T-helper 17 cell (primary cell): ENCODE measurements around the gene TENM4. TPM values are rescaled to one million over a fixed set of nuclear protein-coding genes. Genes with fewer than 3 reads are reported as not detected.
"Not testable (repeated sequence)": the region's sequence is repeated elsewhere in the genome, so short reads cannot be mapped to it uniquely, and the experiment has no call there.

Experiments
- ATAC-seq: fragments of 150-1000 bp; cut with Tn5 transposase; 2 replicates; pipeline ENCODE4 v1.10.0; 2021; ENCODE audit warnings: mild to moderate bottlenecking, moderate library complexity
- DNase-seq, 3 donors: peaks; one replicate each; pipeline versions ENCODE4 v3.0.0 to v3.0.0-alpha.2; 2020 to 2021
- H3K9me3 ChIP-seq: one replicate; pipeline ENCODE4 v1.7.0; 2013; ENCODE audit warnings: low read length, mild to moderate bottlenecking; ENCODE audit not compliant: control insufficient read depth, poor library complexity, severe bottlenecking
- H3K27ac Mint-ChIP-seq: one replicate; pipeline ENCODE4 v1.8.0; 2022; ENCODE audit warnings: mild to moderate bottlenecking, moderate library complexity, mixed read lengths
- H3K27me3 Mint-ChIP-seq: one replicate; pipeline ENCODE4 v1.8.0; 2022; ENCODE audit warnings: mixed read lengths
- H3K36me3 Mint-ChIP-seq: one replicate; pipeline ENCODE4 v1.8.0; 2022; ENCODE audit warnings: low read depth, mixed read lengths
- H3K4me1 Mint-ChIP-seq: one replicate; pipeline ENCODE4 v1.8.0; 2022; ENCODE audit warnings: mild to moderate bottlenecking, mixed read lengths
- H3K4me3 Mint-ChIP-seq: one replicate; pipeline ENCODE4 v1.8.0; 2022; ENCODE audit warnings: mild to moderate bottlenecking, moderate library complexity, mixed read lengths
- total RNA-seq, 4 donors: library from RNA in 2 of 4; stranded (reverse) in 2 of 4; gene quantifications; one replicate each; pipeline ENCODE4 v1.2.3 and lab custom pipeline; 2022 to 2026

TENM4 gene
- total RNA-seq, 2 donors from 2014 or later: 0.31 to 0.97 TPM

- H3K27me3 Mint-ChIP-seq: peaks cover 27% of the 10 kb centered on the region
- H3K9me3 ChIP-seq, H3K36me3 Mint-ChIP-seq, DNase-seq, H3K4me1 Mint-ChIP-seq, ATAC-seq, H3K27ac Mint-ChIP-seq, H3K4me3 Mint-ChIP-seq: not testable (repeated sequence)
Observed at GRCh38 chr11:78827291-78827690, 613.5 kb downstream of the TENM4 start.

GRCh38 chr11:78825591-78826020 is 615.2 kb downstream of the TENM4 start:
- no peaks in the 10 kb centered on the region for H3K9me3 ChIP-seq
- ATAC-seq: no peak
- peaks cover 20% of the 10 kb centered on the region for H3K27me3 Mint-ChIP-seq
- no peaks in the 10 kb centered on the region for H3K4me1 Mint-ChIP-seq
- H3K36me3 Mint-ChIP-seq: no peaks in the 10 kb centered on the region
- no peak for DNase-seq
- H3K4me3 Mint-ChIP-seq: no peak overlapping the region
- no peak overlapping the region for H3K27ac Mint-ChIP-seq

- no peaks in the 10 kb centered on the region for H3K36me3 Mint-ChIP-seq
- no peaks in the 10 kb centered on the region for H3K9me3 ChIP-seq
- no peak for ATAC-seq
- H3K27me3 Mint-ChIP-seq: peaks cover 16% of the 10 kb centered on the region
- no peaks in the 10 kb centered on the region for H3K4me1 Mint-ChIP-seq
- no peak overlapping the region for H3K4me3 Mint-ChIP-seq
- DNase-seq: no peak
- H3K27ac Mint-ChIP-seq: no peak overlapping the region
Observed at GRCh38 chr11:78823588-78823987, 617.2 kb downstream of the TENM4 start.

GRCh38 chr11:78822931-78823423 is 617.9 kb downstream of the TENM4 start:
- Mint-ChIP-seq H3K27me3 (peaks cover 13% of the 10 kb centered on the region), H3K36me3 (no peaks in the 10 kb centered on the region), H3K4me1 (no peaks in the 10 kb centered on the region), H3K27ac (no peak overlapping the region), H3K4me3 (no peak overlapping the region)
- DNase-seq (no peak), ATAC-seq (no peak)
- H3K9me3 ChIP-seq: no peaks in the 10 kb centered on the region

- no peak for DNase-seq
- no peak for ATAC-seq
- H3K36me3 Mint-ChIP-seq: no peaks in the 10 kb centered on the region
- no peaks in the 10 kb centered on the region for H3K4me1 Mint-ChIP-seq
- no peak overlapping the region for H3K4me3 Mint-ChIP-seq
- no peaks in the 10 kb centered on the region for H3K9me3 ChIP-seq
- H3K27ac Mint-ChIP-seq: no peak overlapping the region
- peaks cover 11% of the 10 kb centered on the region for H3K27me3 Mint-ChIP-seq
Observed at GRCh38 chr11:78821371-78822306, 619.2 kb downstream of the TENM4 start.

- no peaks in the 10 kb centered on the region for H3K4me1 Mint-ChIP-seq
- no peaks in the 10 kb centered on the region for H3K36me3 Mint-ChIP-seq
- H3K27me3 Mint-ChIP-seq: peaks cover 11% of the 10 kb centered on the region
- H3K27ac Mint-ChIP-seq: no peak overlapping the region
- ATAC-seq (no peak), DNase-seq (no peak)
- no peak overlapping the region for H3K4me3 Mint-ChIP-seq
- H3K9me3 ChIP-seq: no peaks in the 10 kb centered on the region
Observed at GRCh38 chr11:78820741-78821140, 620.1 kb downstream of the TENM4 start.

- H3K4me1 Mint-ChIP-seq: no peaks in the 10 kb centered on the region
- no peaks in the 10 kb centered on the region for H3K9me3 ChIP-seq
- H3K27ac Mint-ChIP-seq: no peak overlapping the region
- H3K4me3 Mint-ChIP-seq: no peak overlapping the region
- DNase-seq (no peak), ATAC-seq (no peak)
- H3K36me3 Mint-ChIP-seq: no peaks in the 10 kb centered on the region
- H3K27me3 Mint-ChIP-seq: peaks cover 21% of the 10 kb centered on the region
Observed at GRCh38 chr11:78818201-78818600, 622.6 kb downstream of the TENM4 start.

- DNase-seq (no peak), ATAC-seq (no peak)
- no peak overlapping the region for H3K4me3 Mint-ChIP-seq
- peaks cover 22% of the 10 kb centered on the region for H3K27me3 Mint-ChIP-seq
- peaks cover 2% of the 10 kb centered on the region for H3K4me1 Mint-ChIP-seq
- no peaks in the 10 kb centered on the region for H3K9me3 ChIP-seq
- H3K36me3 Mint-ChIP-seq: no peaks in the 10 kb centered on the region
- no peak overlapping the region for H3K27ac Mint-ChIP-seq
Observed at GRCh38 chr11:78815831-78816230, 625.0 kb downstream of the TENM4 start.

- no peak overlapping the region for H3K4me3 Mint-ChIP-seq
- ATAC-seq (no peak), DNase-seq (no peak)
- H3K27me3 Mint-ChIP-seq: peaks cover 20% of the 10 kb centered on the region
- peaks cover 2% of the 10 kb centered on the region for H3K4me1 Mint-ChIP-seq
- no peaks in the 10 kb centered on the region for H3K36me3 Mint-ChIP-seq
- no peak overlapping the region for H3K27ac Mint-ChIP-seq
- no peaks in the 10 kb centered on the region for H3K9me3 ChIP-seq
Observed at GRCh38 chr11:78812513-78813293, 628.1 kb downstream of the TENM4 start.

- no peaks in the 10 kb centered on the region for H3K9me3 ChIP-seq
- Mint-ChIP-seq H3K4me3 (no peak overlapping the region), H3K27ac (no peak overlapping the region), H3K4me1 (peaks cover 2% of the 10 kb centered on the region), H3K27me3 (peaks cover 35% of the 10 kb centered on the region), H3K36me3 (no peaks in the 10 kb centered on the region)
- ATAC-seq: no peak
- no peak for DNase-seq
Observed at GRCh38 chr11:78810559-78811009, 630.2 kb downstream of the TENM4 start.

GRCh38 chr11:78809931-78810541 is 630.8 kb downstream of the TENM4 start:
- H3K27ac Mint-ChIP-seq: no peak overlapping the region
- H3K4me3 Mint-ChIP-seq: no peak overlapping the region
- DNase-seq (no peak), ATAC-seq (no peak)
- no peaks in the 10 kb centered on the region for H3K9me3 ChIP-seq
- H3K36me3 Mint-ChIP-seq: no peaks in the 10 kb centered on the region
- H3K27me3 Mint-ChIP-seq: peaks cover 35% of the 10 kb centered on the region
- H3K4me1 Mint-ChIP-seq: peaks cover 2% of the 10 kb centered on the region

GRCh38 chr11:78808923-78809322 is 631.9 kb downstream of the TENM4 start:
- no peak for DNase-seq
- no peak overlapping the region for H3K27ac Mint-ChIP-seq
- ATAC-seq: no peak

GRCh38 chr11:78807351-78807750 is 633.5 kb downstream of the TENM4 start:
- no peak overlapping the region for H3K27ac Mint-ChIP-seq

More at GRCh38 chr11:78808923-78809322, 631.9 kb downstream of the TENM4 start:
- H3K4me3 Mint-ChIP-seq: no peak overlapping the region
- H3K36me3 Mint-ChIP-seq: no peaks in the 10 kb centered on the region
- no peaks in the 10 kb centered on the region for H3K9me3 ChIP-seq
- peaks cover 2% of the 10 kb centered on the region for H3K4me1 Mint-ChIP-seq
- H3K27me3 Mint-ChIP-seq: peaks cover 37% of the 10 kb centered on the region

More at GRCh38 chr11:78807351-78807750, 633.5 kb downstream of the TENM4 start:
- no peaks in the 10 kb centered on the region for H3K9me3 ChIP-seq
- no peak overlapping the region for H3K4me3 Mint-ChIP-seq
- peaks cover 29% of the 10 kb centered on the region for H3K27me3 Mint-ChIP-seq
- DNase-seq: no peak
- ATAC-seq: no peak
- no peaks in the 10 kb centered on the region for H3K36me3 Mint-ChIP-seq
- peaks cover under 1% of the 10 kb centered on the region for H3K4me1 Mint-ChIP-seq
